Measurements from ENCODE around the gene PTPN3. TPM values are rescaled to one million over a fixed set of nuclear protein-coding genes. Genes with fewer than 3 reads are reported as not detected.
A peak's percentile ranks its signal among the peaks of the same experiment; 100 is the strongest.

PTPN3 gene
- total and polyA plus RNA-seq, 12 donors = 3.1 to 70.7 (median 49.6) TPM

- Histone ChIP-seq H3K4me3 (peak overlapping the region in 9 of 10 donors; percentile 7 to 46 (median 29)), H3K9me3 (no peaks in the 10 kb centered on the region), H3K27ac (peak overlapping the region; percentile 36 to 92 (median 80)), H3K36me3 (peaks cover 0 to 15% (median 0%) of the 10 kb centered on the region in 9 donors), H3K27me3 (no peaks in the 10 kb centered on the region), H3K4me1 (peaks cover 0 to 70% (median 19%) of the 10 kb centered on the region in 9 donors)
- ATAC-seq (peak; percentile 40 to 64 (median 55)), DNase-seq (peak; percentile 25 to 43)
- intact Hi-C loops (cut with DNase I) = loop anchor here in 2 of 10 donors (5.0 kb wide), 1 partner anchor 51 kb away; no protein-coding TSS in a partner anchor
- TF ChIP-seq, protein P1, sequence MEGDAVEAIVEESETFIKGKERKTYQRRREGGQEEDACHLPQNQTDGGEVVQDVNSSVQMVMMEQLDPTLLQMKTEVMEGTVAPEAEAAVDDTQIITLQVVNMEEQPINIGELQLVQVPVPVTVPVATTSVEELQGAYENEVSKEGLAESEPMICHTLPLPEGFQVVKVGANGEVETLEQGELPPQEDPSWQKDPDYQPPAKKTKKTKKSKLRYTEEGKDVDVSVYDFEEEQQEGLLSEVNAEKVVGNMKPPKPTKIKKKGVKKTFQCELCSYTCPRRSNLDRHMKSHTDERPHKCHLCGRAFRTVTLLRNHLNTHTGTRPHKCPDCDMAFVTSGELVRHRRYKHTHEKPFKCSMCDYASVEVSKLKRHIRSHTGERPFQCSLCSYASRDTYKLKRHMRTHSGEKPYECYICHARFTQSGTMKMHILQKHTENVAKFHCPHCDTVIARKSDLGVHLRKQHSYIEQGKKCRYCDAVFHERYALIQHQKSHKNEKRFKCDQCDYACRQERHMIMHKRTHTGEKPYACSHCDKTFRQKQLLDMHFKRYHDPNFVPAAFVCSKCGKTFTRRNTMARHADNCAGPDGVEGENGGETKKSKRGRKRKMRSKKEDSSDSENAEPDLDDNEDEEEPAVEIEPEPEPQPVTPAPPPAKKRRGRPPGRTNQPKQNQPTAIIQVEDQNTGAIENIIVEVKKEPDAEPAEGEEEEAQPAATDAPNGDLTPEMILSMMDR (IDR thresholded peaks at IDR 0.05) = no peak
- WGBS, 2 donors = 70 to 73% methylated on average over 13 of the region's 13 CpGs
Measured at GRCh38 chr9:109421026-109421970, 76.8 kb downstream of the PTPN3 start.

DNA sequence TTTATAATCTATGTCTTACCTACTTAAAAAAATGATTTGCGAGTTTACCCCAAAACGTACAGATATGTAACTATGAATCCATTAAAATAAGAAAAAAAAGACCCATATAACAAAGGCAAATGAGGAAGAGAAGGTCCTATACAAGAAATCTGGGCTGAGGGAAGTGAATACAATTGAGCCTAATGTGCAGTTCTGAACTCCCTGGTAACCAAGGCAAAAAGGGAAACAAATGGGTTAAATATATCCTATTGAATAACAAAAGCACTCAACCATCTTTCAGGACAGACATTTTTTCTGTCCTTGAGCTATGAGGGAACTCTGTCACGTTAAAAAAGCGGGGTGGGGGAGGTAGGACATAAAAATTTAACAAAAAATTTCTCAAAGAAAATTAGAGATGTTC is 78.6 kb downstream of the PTPN3 start:
- TF ChIP-seq, protein P1 (IDR thresholded peaks at IDR 0.05) = no peak
- peak overlapping the region in 8 of 10 donors; percentile 22 to 46 (median 30) for H3K4me3 ChIP-seq
- 62 to 74% methylated on average over 4 of the region's 4 CpGs for WGBS, 2 donors

GRCh38 chr9:109418827-109419226 is 79.3 kb downstream of the PTPN3 start:
- Histone ChIP-seq H3K36me3 (peaks cover 0 to 13% (median 0%) of the 10 kb centered on the region in 9 donors), H3K4me1 (peaks cover 0 to 73% (median 27%) of the 10 kb centered on the region in 9 donors), H3K27me3 (no peaks in the 10 kb centered on the region), H3K27ac (peak overlapping the region in 9 of 10 donors; percentile 18 to 92 (median 79)), H3K4me3 (peak overlapping the region in 1 of 10 donors; percentile 46), H3K9me3 (no peaks in the 10 kb centered on the region)
- intact Hi-C loops (cut with DNase I) = no loop called here
- no peak for ATAC-seq
- no peak for DNase-seq
- WGBS, 2 donors = 74 to 87% methylated on average over 6 of the region's 6 CpGs
- TF ChIP-seq, protein P1 (IDR thresholded peaks at IDR 0.05) = no peak

More for the DNA sequence above, 78.6 kb downstream of the PTPN3 start:
- Histone ChIP-seq H3K27me3 (no peaks in the 10 kb centered on the region), H3K9me3 (no peaks in the 10 kb centered on the region), H3K4me1 (peaks cover 0 to 73% (median 20%) of the 10 kb centered on the region in 9 donors), H3K36me3 (peaks cover 0 to 13% (median 0%) of the 10 kb centered on the region in 9 donors), H3K27ac (peak overlapping the region; percentile 61 to 92 (median 80))
- no peak for ATAC-seq
- intact Hi-C loops (cut with DNase I) = no loop called here
- DNase-seq = no peak

Data from heart right ventricle (tissue), 16 donors.